Small intestine (tissue), 7 donors: ENCODE measurements around the gene SMIM33. TPM values are rescaled to one million over a fixed set of nuclear protein-coding genes. Genes with fewer than 3 reads are reported as not detected.
"Not testable (repeated sequence)": the region's sequence is repeated elsewhere in the genome, so short reads cannot be mapped to it uniquely, and the experiment has no call there.

Experiments
- DNase-seq, 2 donors: peaks; one replicate each; pipeline versions ENCODE4 v3.0.0 to v3.0.0-alpha.2; 2013
- FAIRE-seq: peaks from 2 replicates; lab custom pipeline; 2012; peaks lifted over from hg19 to GRCh38; lab: Jason Lieb, UNC
- H3K27ac ChIP-seq, 3 donors: one replicate each; pipeline ENCODE4 v1.5.1; 2013; ENCODE audit warnings: low read length in 2 of 3, mild to moderate bottlenecking in 2 of 3, control low read depth in 1 of 3, inconsistent platforms in 1 of 3, low read depth in 1 of 3, moderate library complexity in 1 of 3
- H3K27me3 ChIP-seq, 3 donors: one replicate each; pipeline ENCODE4 v1.6.1; 2013; ENCODE audit warnings: low read length in 3 of 3, inconsistent platforms in 1 of 3; ENCODE audit not compliant: control insufficient read depth in 3 of 3, insufficient read depth in 3 of 3
- H3K36me3 ChIP-seq, 3 donors: one replicate each; pipeline ENCODE4 v1.6.1; 2013; ENCODE audit warnings: low read length in 3 of 3, inconsistent platforms in 1 of 3, low read depth in 1 of 3, mild to moderate bottlenecking in 1 of 3, moderate library complexity in 1 of 3; ENCODE audit not compliant: control insufficient read depth in 3 of 3, insufficient read depth in 2 of 3
- H3K4me1 ChIP-seq, 3 donors: one replicate each; pipeline ENCODE4 v1.6.1; 2013; ENCODE audit warnings: low read length in 2 of 3, inconsistent platforms in 1 of 3, low read depth in 1 of 3, mild to moderate bottlenecking in 1 of 3, moderate library complexity in 1 of 3; ENCODE audit not compliant: control insufficient read depth in 3 of 3, insufficient read depth in 2 of 3
- H3K4me3 ChIP-seq, 3 donors: one replicate each; pipeline ENCODE4 v1.5.1; 2013; ENCODE audit warnings: low read length in 3 of 3, control low read depth in 1 of 3, inconsistent platforms in 1 of 3, low read depth in 1 of 3, mild to moderate bottlenecking in 1 of 3, moderate library complexity in 1 of 3
- H3K9me3 ChIP-seq, 2 donors: one replicate each; pipeline ENCODE4 v1.6.1; 2013; ENCODE audit warnings: low read depth in 1 of 2, low read length in 1 of 2; ENCODE audit not compliant: control insufficient read depth in 2 of 2, insufficient read depth in 1 of 2
- WGBS, 3 donors: extraction: QIAGEN DNeasy Blood & Tissue Kit; methylation state at CpG; one replicate each; pipeline ENCODE4 v1.1.7; 2013; 5-methylcytosine and 5-hydroxymethylcytosine counted together
- polyA plus RNA-seq, 4 donors: library from polyadenylated mRNA; stranded (reverse) in 3 of 4; unstranded in 1 of 4; fragments of 200-250 nt in 3 of 4; fragments of 120-200 nt in 1 of 4; gene quantifications; one replicate each; pipeline versions ENCODE4 v1.2.1 to v1.2.3, GENCODE V29; 2013
- donor health status: healthy with polysubstance abuse.
- donor health status: control.
- donor health status: control.
- donor health status: Bipolar disorder and iron deficiency.
- donor health status: healthy.

Gene SMIM33
- polyA plus RNA-seq, 4 donors: 0.01 to 1.9 (median 0.45) TPM; not detected in 1

- peak within 1 kb of the TSS; percentile 95 to 99 (median 98) for H3K27ac ChIP-seq
- FAIRE-seq (no peak), DNase-seq (peak; percentile 91 to 94)
- peaks cover 0 to 8% (median 0%) of the 10 kb centered on the region in 3 donors for H3K27me3 ChIP-seq
- 3 to 6% (median 3%) methylated on average over 39 to 49 of the region's 49 CpGs for WGBS, 3 donors
- H3K4me1 ChIP-seq: peaks cover 0 to 18% (median 3%) of the 10 kb centered on the region in 3 donors
- peaks cover 0 to 2% (median 0%) of the 10 kb centered on the region in 3 donors for H3K36me3 ChIP-seq
- no peaks in the 10 kb centered on the region for H3K9me3 ChIP-seq
- peak within 1 kb of the TSS; percentile 75 to 90 (median 79) for H3K4me3 ChIP-seq
Observed at GRCh38 chr5:139439013-139439903, 31.5 kb upstream of the SMIM33 start, which contains the start of gene DNAJC18. Gene DNAJC18, minus strand, starts transcription at chr5:139439525. Its CDS starts 80 bp downstream, at chr5:139439445.

DNA sequence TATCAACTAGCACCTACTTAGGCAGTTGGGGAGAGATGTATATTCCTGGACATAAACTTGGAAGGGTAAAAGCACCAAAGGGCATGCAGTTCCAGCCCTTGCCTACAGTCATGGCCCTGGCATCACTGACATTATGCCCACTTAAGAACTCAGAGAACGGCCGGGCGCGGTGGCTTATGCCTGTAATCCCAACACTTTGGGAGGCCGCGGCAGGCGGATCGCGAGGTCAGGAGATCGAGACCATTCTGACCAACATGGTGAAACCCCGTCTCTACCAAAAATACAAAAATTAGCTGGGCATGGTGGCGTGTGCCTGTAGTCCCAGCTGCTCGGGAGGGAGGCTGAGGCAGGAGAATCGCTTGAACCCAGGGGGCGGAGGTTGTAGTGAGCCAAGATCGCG is 30.4 kb upstream of the SMIM33 start:
- not testable (repeated sequence) for H3K27ac ChIP-seq, H3K36me3 ChIP-seq, DNase-seq, H3K9me3 ChIP-seq, H3K4me3 ChIP-seq, FAIRE-seq
- peaks cover 0 to 11% (median 0%) of the 10 kb centered on the region in 3 donors for H3K27me3 ChIP-seq
- peaks cover 0 to 18% (median 3%) of the 10 kb centered on the region in 3 donors for H3K4me1 ChIP-seq
- 98% methylated on average over 17 of the region's 17 CpGs for WGBS, 3 donors

GRCh38 chr5:139443831-139444453 is 26.9 kb upstream of the SMIM33 start:
- WGBS, 3 donors: 58 to 76% (median 62%) methylated on average over 4 of the region's 4 CpGs
- FAIRE-seq (no peak), DNase-seq (no peak)
- Histone ChIP-seq H3K36me3 (no peaks in the 10 kb centered on the region), H3K27ac (peak overlapping the region in 1 of 3 donors; percentile 33), H3K27me3 (peaks cover 0 to 12% (median 0%) of the 10 kb centered on the region in 3 donors), H3K4me3 (no peak overlapping the region), H3K9me3 (no peaks in the 10 kb centered on the region), H3K4me1 (peaks cover 0 to 6% (median 0%) of the 10 kb centered on the region in 3 donors)

- no peaks in the 10 kb centered on the region for H3K9me3 ChIP-seq
- DNase-seq (no peak), FAIRE-seq (no peak)
- 67 to 75% (median 73%) methylated on average over 7 of the region's 7 CpGs for WGBS, 3 donors
- no peaks in the 10 kb centered on the region for H3K36me3 ChIP-seq
- H3K4me1 ChIP-seq: no peaks in the 10 kb centered on the region
- no peak overlapping the region for H3K27ac ChIP-seq
- peaks cover 0 to 12% (median 0%) of the 10 kb centered on the region in 3 donors for H3K27me3 ChIP-seq
- no peak overlapping the region for H3K4me3 ChIP-seq
Observed at GRCh38 chr5:139445325-139446170, 25.3 kb upstream of the SMIM33 start.

DNA sequence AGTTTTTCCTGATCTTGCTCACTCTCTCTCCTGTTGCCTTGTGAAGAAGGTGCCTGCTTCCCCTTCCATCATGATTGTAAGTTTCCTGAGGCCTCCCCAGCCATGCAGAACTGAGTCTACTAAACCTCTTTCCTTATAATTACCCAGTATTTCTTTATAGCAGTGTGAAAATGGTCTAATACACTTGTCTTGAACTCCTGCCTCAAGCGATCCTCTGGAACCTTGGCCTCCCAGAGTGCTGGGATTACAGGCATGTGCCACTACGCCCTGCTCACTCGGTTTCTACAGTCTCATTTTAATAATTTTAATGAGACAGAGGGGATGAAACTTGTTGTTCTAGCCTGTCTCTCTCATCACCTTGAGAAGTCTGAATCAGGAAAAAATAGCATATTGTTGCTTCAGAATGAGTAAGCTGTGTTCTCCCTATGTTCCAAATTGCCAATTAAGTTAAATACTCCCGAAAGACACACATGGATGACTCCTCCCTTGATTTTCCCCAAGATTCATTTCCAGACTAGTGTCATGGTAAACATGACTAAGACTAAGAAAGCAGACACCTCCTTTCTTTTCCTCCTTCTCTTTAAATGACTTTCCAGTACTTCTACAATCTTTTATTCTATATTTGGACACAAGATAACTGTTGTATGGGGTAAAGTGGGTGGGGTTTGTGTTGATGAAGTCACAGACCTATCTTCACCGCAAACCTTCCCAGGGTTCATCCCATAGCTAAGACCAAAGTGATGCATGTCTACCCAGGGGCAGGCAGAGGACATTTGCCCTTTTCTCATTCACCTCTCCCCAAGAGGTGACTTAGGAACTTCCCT is 23.6 kb upstream of the SMIM33 start:
- H3K9me3 ChIP-seq: no peaks in the 10 kb centered on the region
- H3K4me3 ChIP-seq: no peak overlapping the region
- peaks cover 0 to 12% (median 0%) of the 10 kb centered on the region in 3 donors for H3K27me3 ChIP-seq
- no peaks in the 10 kb centered on the region for H3K4me1 ChIP-seq
- no peak for FAIRE-seq
- DNase-seq: no peak
- no peaks in the 10 kb centered on the region for H3K36me3 ChIP-seq
- H3K27ac ChIP-seq: no peak overlapping the region
- WGBS, 3 donors: 72 to 85% (median 85%) methylated on average over 5 of the region's 5 CpGs

- 76 to 98% (median 87%) methylated on average over 2 of the region's 2 CpGs for WGBS, 3 donors
- Histone ChIP-seq H3K27me3 (no peaks in the 10 kb centered on the region), H3K36me3 (no peaks in the 10 kb centered on the region), H3K27ac (no peak overlapping the region), H3K9me3 (no peaks in the 10 kb centered on the region), H3K4me1 (no peaks in the 10 kb centered on the region), H3K4me3 (no peak overlapping the region)
- DNase-seq (no peak), FAIRE-seq (no peak)
Observed at GRCh38 chr5:139451176-139451575, 19.6 kb upstream of the SMIM33 start.

GRCh38 chr5:139451878-139452660 is 18.7 kb upstream of the SMIM33 start:
- Histone ChIP-seq H3K4me1 (no peaks in the 10 kb centered on the region), H3K36me3 (no peaks in the 10 kb centered on the region), H3K27me3 (no peaks in the 10 kb centered on the region), H3K9me3 (no peaks in the 10 kb centered on the region), H3K4me3 (no peak overlapping the region), H3K27ac (no peak overlapping the region)
- FAIRE-seq: no peak
- DNase-seq: no peak
- WGBS, 3 donors: 68 to 84% (median 79%) methylated on average over 3 of the region's 3 CpGs
